ENCODE measurements around the gene SPAAR.

GRCh38 chr9:35882996-35883395, 26.3 kb upstream of the SPAAR start:
- TF ChIP-seq CTCF (conservative IDR thresholded peaks at IDR 0.05; ENCODE audit: low read length) (no peak), EZH2phosphoT487 (IDR thresholded peaks at IDR 0.05; ENCODE audit: borderline replicate concordance) (no peak)

Data from Loucy (cell line).